PC-9 (cell line): Measurements from ENCODE around the gene ERGIC1. TPM values are rescaled to one million over a fixed set of nuclear protein-coding genes. Genes with fewer than 3 reads are reported as not detected.

Source experiments
- BruUV-seq: library from RNA; stranded (reverse); fragments of 400-500 nt; replicated peaks from 2 replicates; lab custom pipeline; 2021; lab: Mats Ljungman, UMichigan
- CTCF ChIA-PET: fragments of 300-600 bp; sonication (Branson Sonifier 250); formaldehyde crosslinking; loops from one replicate; lab custom pipeline; 2022; ENCODE audit warnings: antibody characterized with exemption; lab: Charles Lee
- POLR2A ChIA-PET: fragments of 300-600 bp; sonication (Branson Sonifier 250); formaldehyde crosslinking; loops from one replicate; lab custom pipeline; 2022; ENCODE audit warnings: antibody characterized with exemption; ENCODE audit not compliant: unreplicated experiment; lab: Charles Lee
- DNase-seq, 2 experiments: peaks; one replicate each; pipeline versions ENCODE4 v3.0.0 to v3.0.0-alpha.2; 2015 to 2022; ENCODE audit warnings: mixed read lengths in 1 of 2
- H2AFZ ChIP-seq: fragments of 200-600 bp; sonication (generic); 2 replicates; pipeline ENCODE4 v1.8.1; 2017; ENCODE audit warnings: antibody characterized with exemption
- H3F3A ChIP-seq: fragments of 200-600 bp; sonication (generic); 2 replicates; pipeline ENCODE4 v1.8.1; 2017; ENCODE audit warnings: antibody characterized with exemption, mild to moderate bottlenecking, low read depth; ENCODE audit not compliant: insufficient read depth
- H3K27ac ChIP-seq: fragments of 200-600 bp; sonication (generic); 2 replicates; pipeline ENCODE4 v1.6.1; 2016; ENCODE audit warnings: mixed run types
- H3K27me3 ChIP-seq: fragments of 200-600 bp; sonication (generic); 2 replicates; pipeline ENCODE4 v1.6.1; 2016; ENCODE audit warnings: low read depth, mixed run types; ENCODE audit not compliant: insufficient read depth
- H3K36me3 ChIP-seq: fragments of 200-600 bp; sonication (generic); 2 replicates; pipeline ENCODE4 v1.6.1; 2016; ENCODE audit warnings: low read depth, mixed run types
- H3K4me1 ChIP-seq: fragments of 200-600 bp; sonication (generic); replicated peaks from 2 replicates; pipeline ENCODE4 v1.6.1; 2016; ENCODE audit warnings: mixed run types; ENCODE audit not compliant: insufficient read depth
- H3K4me2 ChIP-seq: fragments of 200-600 bp; sonication (generic); 2 replicates; pipeline ENCODE4 v1.6.1; 2017; ENCODE audit warnings: mixed run types
- H3K4me3 ChIP-seq: fragments of 200-600 bp; sonication (generic); 2 replicates; pipeline ENCODE4 v1.6.1; 2016; ENCODE audit warnings: mixed run types
- H3K79me2 ChIP-seq: fragments of 200-600 bp; sonication (generic); 2 replicates; pipeline ENCODE4 v1.6.1; 2017; ENCODE audit warnings: low read depth, mixed run types
- H3K9me2 ChIP-seq: fragments of 200-600 bp; sonication (generic); 2 replicates; pipeline ENCODE4 v1.8.1; 2017; ENCODE audit warnings: mild to moderate bottlenecking; ENCODE audit not compliant: insufficient read depth
- H3K9me3 ChIP-seq: fragments of 200-600 bp; sonication (generic); 2 replicates; pipeline ENCODE4 v1.8.1; 2016; ENCODE audit warnings: low read depth; ENCODE audit not compliant: insufficient read depth
- H4K20me1 ChIP-seq: fragments of 200-600 bp; sonication (generic); 2 replicates; pipeline ENCODE4 v1.8.1; 2017; ENCODE audit not compliant: insufficient read depth
- CTCF ChIP-seq: fragments of 200-600 bp; sonication (generic); conservative IDR thresholded peaks from 2 replicates; pipeline ENCODE4 v1.6.1; 2017; ENCODE audit warnings: mixed run types, antibody characterized with exemption, mild to moderate bottlenecking, moderate library complexity
- EZH2 ChIP-seq: fragments of 200-600 bp; sonication (generic); IDR thresholded peaks from 2 replicates; pipeline ENCODE4 v1.8.0; 2017; ENCODE audit warnings: antibody characterized with exemption, low read depth
- intact Hi-C: fragments of 100-400 bp; cut with micrococcal nuclease; formaldehyde crosslinking; loops from one replicate; pipeline ENCODE4 v1.10.0; 2022; ENCODE audit not compliant: unreplicated experiment
- total RNA-seq: library from RNA; stranded (reverse); gene quantifications from 2 replicates; pipeline ENCODE4 v1.2.3, GENCODE V29; 2021

Gene ERGIC1
- total RNA-seq, 1 experiment from 2014 or later: 159 TPM

GRCh38 chr5:172902497-172903472, 68.7 kb downstream of the ERGIC1 start:
- Histone ChIP-seq H3K4me1 (peaks cover 51% of the 10 kb centered on the region), H3K27ac (peak overlapping the region; percentile 99)
- TF ChIP-seq CTCF (peak; percentile 72), EZH2 (no peak)

GRCh38 chr5:172903790-172904189, 69.7 kb downstream of the ERGIC1 start:
- H3K9me3 ChIP-seq: no peaks in the 10 kb centered on the region
- H3K4me3 ChIP-seq: peak overlapping the region; percentile 27; the same call in 1 of the 2 replicates
- no TSS peak for BruUV-seq
- no peaks in the 10 kb centered on the region for H3K36me3 ChIP-seq
- H3K27me3 ChIP-seq: no peaks in the 10 kb centered on the region
- no peak overlapping the region for H2AFZ ChIP-seq
- ChIA-PET CTCF (interaction anchor here (1.8 kb wide), 1 partner anchor 189 kb away, joined by 10 read pairs; no protein-coding TSS in a partner anchor), POLR2A (interaction anchor here (0.6 to 1.4 kb wide), 2 partner anchors 139 to 177 kb away, joined by 3 to 9 read pairs; no protein-coding TSS in a partner anchor)
- H3K79me2 ChIP-seq: peaks cover 8% of the 10 kb centered on the region; the same call in 1 of the 2 replicates
- DNase-seq: peak; percentile 72 to 80
- peak overlapping the region; percentile 74 for H3K4me2 ChIP-seq
- H3K27ac ChIP-seq: peak overlapping the region; percentile 99
- peaks cover 55% of the 10 kb centered on the region for H3F3A ChIP-seq
- H4K20me1 ChIP-seq: no peaks in the 10 kb centered on the region
- H3K9me2 ChIP-seq: no peaks in the 10 kb centered on the region
- peaks cover 51% of the 10 kb centered on the region for H3K4me1 ChIP-seq
- TF ChIP-seq EZH2 (no peak), CTCF (no peak)
- intact Hi-C loops: loop anchor here (1.0 to 2.0 kb wide), 8 partner anchors 28 to 170 kb away; partner anchors contain the start of gene RPL26L1

More at GRCh38 chr5:172902497-172903472, 68.7 kb downstream of the ERGIC1 start:
- H4K20me1 ChIP-seq: no peaks in the 10 kb centered on the region
- ChIA-PET POLR2A (interaction anchor here (0.6 kb wide), 2 partner anchors 126 to 155 kb away, joined by 4 to 5 read pairs; no protein-coding TSS in a partner anchor), CTCF (no interaction called here)
- H3K9me2 ChIP-seq: no peaks in the 10 kb centered on the region
- no peaks in the 10 kb centered on the region for H3K9me3 ChIP-seq
- no peak overlapping the region for H2AFZ ChIP-seq
- H3K36me3 ChIP-seq: no peaks in the 10 kb centered on the region
- no peak overlapping the region for H3K4me3 ChIP-seq
- H3F3A ChIP-seq: peaks cover 55% of the 10 kb centered on the region
- intact Hi-C loops: loop anchor here (1.0 kb wide), 1 partner anchor 67 kb away; no protein-coding TSS in a partner anchor
- H3K4me2 ChIP-seq: peak overlapping the region; percentile 74
- no TSS peak for BruUV-seq
- H3K27me3 ChIP-seq: no peaks in the 10 kb centered on the region
- peaks cover 8% of the 10 kb centered on the region; the same call in 1 of the 2 replicates for H3K79me2 ChIP-seq
- peak; percentile 79 to 97 for DNase-seq

- no peaks in the 10 kb centered on the region for H4K20me1 ChIP-seq
- no peak overlapping the region for H2AFZ ChIP-seq
- TF ChIP-seq CTCF: no peak
- no peak for TF ChIP-seq EZH2
- H3F3A ChIP-seq: peaks cover 55% of the 10 kb centered on the region
- BruUV-seq: no TSS peak
- no peaks in the 10 kb centered on the region for H3K27me3 ChIP-seq
- H3K9me3 ChIP-seq: no peaks in the 10 kb centered on the region
- H3K4me2 ChIP-seq: peak overlapping the region; percentile 74
- peak overlapping the region; percentile 27; the same call in 1 of the 2 replicates for H3K4me3 ChIP-seq
- H3K9me2 ChIP-seq: no peaks in the 10 kb centered on the region
- CTCF ChIA-PET: interaction anchor here (0.6 to 1.9 kb wide), 5 partner anchors 27 to 670 kb away, joined by 3 to 12 read pairs (median 4); partner anchors contain the start of gene DUSP1
- no peaks in the 10 kb centered on the region for H3K36me3 ChIP-seq
- peaks cover 51% of the 10 kb centered on the region for H3K4me1 ChIP-seq
- intact Hi-C loops: loop anchor here (1.0 to 2.0 kb wide), 8 partner anchors 27 to 171 kb away; partner anchors contain the start of gene RPL26L1
- H3K27ac ChIP-seq: peak overlapping the region; percentile 99
- H3K79me2 ChIP-seq: peaks cover 8% of the 10 kb centered on the region; the same call in 1 of the 2 replicates
- POLR2A ChIA-PET: interaction anchor here (0.5 to 1.6 kb wide), 9 partner anchors 45 to 899 kb away, joined by 3 to 20 read pairs (median 5); partner anchors contain the start of genes DUSP1 and RPL26L1
- no peak for DNase-seq
Measured at GRCh38 chr5:172904312-172904642, 70.2 kb downstream of the ERGIC1 start.
